ENCODE data around the gene UBASH3A.

The UBASH3A gene

GRCh38 chr21:42430521-42430920, 26.8 kb downstream of the UBASH3A start:
- DNase-seq (ENCODE audit: low read depth) = no peak

GRCh38 chr21:42431196-42431595, 27.5 kb downstream of the UBASH3A start:
- DNase-seq (ENCODE audit: low read depth) = no peak

DNA sequence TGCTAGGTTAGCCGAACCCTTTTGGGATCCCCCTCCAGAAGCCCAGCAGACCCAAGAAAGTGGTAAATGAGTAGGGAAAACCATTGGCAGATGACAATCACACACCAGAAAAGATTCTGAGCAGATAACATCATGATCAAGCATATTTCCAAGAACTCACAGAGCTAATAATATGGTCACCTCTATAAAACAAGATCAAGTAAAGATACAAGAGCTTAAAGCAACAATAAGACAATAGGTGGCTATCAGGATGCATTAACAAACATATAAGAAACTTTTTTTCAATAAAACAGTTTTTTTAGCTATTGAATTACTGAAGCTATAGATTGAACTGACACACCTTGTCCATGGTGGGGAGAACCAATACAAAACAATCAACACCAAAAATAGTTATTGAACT, 29.0 kb downstream of the UBASH3A start:
- no peak for DNase-seq (ENCODE audit: low read depth)

DNA sequence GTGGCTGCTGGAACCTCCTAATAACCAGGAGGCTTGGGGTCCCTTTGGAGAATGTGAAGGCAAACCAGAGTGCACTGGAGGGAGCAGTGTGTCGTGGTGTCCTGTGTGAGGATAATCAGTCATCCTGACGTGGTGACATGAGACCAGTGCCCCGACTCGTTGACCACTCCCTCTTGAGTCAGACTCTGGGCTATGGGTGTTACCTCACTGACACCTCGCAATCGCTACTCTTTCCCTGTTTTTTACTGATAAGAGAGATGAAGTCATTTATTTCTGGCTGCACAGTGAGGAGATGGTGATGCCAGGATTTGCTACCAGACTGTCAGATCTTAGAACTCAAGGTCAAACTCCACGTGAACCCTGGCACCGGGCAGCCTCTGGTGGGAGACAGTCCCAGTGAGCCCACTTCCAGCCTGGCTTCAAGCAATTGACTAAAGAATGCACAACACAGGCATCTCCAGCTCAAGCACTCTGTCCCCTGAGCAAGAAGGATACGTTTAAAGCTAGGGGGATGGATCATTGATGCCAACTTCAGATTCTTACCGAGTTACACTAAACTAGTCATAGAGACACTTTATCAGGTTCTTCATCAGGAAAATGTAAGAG, 30.3 kb downstream of the UBASH3A start:
- DNase-seq (ENCODE audit: low read depth) = no peak

- DNase-seq (ENCODE audit: low read depth) = no peak
These were observed 31.2 kb downstream of the UBASH3A start for GRCh38 chr21:42434884-42435283.

GRCh38 chr21:42435401-42435800, 31.7 kb downstream of the UBASH3A start:
- DNase-seq (ENCODE audit: low read depth) = no peak

DNA sequence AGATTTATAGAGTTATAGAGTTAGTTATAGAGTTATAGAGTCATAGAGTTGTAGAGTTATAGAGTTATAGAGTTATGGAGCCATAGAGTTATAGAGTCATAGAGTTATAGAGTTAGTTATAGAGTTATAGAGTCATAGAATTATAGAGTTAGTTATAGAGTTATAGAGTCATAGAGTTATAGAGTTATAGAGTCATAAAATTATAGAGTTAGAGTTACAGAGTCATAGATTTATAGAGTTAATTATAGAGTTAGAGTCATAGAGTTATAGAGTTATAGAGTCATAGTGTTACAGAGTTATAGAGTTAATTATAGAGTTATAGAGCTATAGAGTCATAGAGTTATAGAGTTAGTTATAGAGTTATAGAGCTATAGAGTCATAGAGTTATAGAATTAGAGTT, 32.1 kb downstream of the UBASH3A start:
- DNase-seq (ENCODE audit: low read depth) = no peak

GRCh38 chr21:42436914-42437313, 33.2 kb downstream of the UBASH3A start:
- no peak for DNase-seq (ENCODE audit: low read depth)

DNA sequence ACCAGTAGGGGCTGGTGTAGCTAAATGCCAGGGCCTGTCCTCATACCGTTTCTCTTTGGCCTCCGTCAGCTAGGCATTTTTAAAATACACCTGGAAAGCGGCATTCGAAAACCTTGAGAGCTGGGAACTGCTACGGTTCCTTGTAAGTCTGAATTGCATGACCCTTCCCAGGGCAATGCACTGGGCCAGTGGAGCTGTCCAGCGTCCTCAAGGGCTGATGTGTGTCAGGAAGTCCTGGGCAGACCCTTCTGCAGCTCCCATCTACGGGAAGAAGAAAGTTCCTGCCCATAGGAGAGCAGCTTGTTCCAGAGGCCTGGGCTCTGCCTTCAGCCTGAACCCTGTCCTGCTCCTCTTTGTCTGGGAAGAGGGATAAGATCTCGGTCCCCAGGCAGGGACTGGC, 34.1 kb downstream of the UBASH3A start:
- DNase-seq (ENCODE audit: low read depth) = no peak

GRCh38 chr21:42438316-42439205, 34.9 kb downstream of the UBASH3A start:
- DNase-seq (ENCODE audit: low read depth) = no peak

GRCh38 chr21:42439284-42440186, 35.8 kb downstream of the UBASH3A start:
- DNase-seq (ENCODE audit: low read depth) = no peak

- no peak for DNase-seq (ENCODE audit: low read depth)
These were observed 36.6 kb downstream of the UBASH3A start for GRCh38 chr21:42440187-42440792.

GRCh38 chr21:42441963-42442362, 38.3 kb downstream of the UBASH3A start:
- no peak for DNase-seq (ENCODE audit: low read depth)

DNA sequence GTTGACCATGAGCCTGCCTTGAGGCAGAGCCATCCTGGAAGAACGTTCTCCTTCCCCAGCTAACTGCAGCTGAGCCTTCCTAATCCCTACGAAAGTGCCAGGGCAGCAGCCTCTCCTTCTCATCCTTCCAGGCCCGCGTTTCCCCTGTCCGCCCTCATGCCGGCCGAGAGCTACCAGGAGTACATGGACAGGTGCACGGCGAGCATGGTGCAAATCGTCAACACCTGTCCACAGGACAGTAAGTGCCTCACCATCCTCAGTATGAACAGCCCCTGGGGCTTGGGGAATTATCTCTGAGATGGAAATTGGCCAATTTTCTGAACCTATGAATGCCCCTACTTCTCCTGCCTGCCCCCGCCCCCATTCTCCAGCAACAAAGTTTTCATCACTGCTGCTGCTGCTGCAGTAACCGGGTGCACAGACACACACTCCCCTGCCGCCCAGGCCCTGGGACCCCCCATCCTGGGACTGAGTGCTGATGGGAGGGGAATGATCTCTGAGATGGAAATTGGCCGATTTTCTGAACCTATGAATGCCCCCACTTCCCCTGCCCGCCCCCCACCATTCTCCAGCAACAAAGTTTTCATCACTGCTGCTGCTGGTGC, 39.6 kb downstream of the UBASH3A start:
- no peak for DNase-seq (ENCODE audit: low read depth)

- no peak for DNase-seq (ENCODE audit: low read depth)
These were observed 40.4 kb downstream of the UBASH3A start for GRCh38 chr21:42443876-42444744.

GRCh38 chr21:42444745-42445059, 41.0 kb downstream of the UBASH3A start:
- no peak for DNase-seq (ENCODE audit: low read depth)

GRCh38 chr21:42445311-42445710, 41.6 kb downstream of the UBASH3A start:
- DNase-seq (ENCODE audit: low read depth) = no peak

DNA sequence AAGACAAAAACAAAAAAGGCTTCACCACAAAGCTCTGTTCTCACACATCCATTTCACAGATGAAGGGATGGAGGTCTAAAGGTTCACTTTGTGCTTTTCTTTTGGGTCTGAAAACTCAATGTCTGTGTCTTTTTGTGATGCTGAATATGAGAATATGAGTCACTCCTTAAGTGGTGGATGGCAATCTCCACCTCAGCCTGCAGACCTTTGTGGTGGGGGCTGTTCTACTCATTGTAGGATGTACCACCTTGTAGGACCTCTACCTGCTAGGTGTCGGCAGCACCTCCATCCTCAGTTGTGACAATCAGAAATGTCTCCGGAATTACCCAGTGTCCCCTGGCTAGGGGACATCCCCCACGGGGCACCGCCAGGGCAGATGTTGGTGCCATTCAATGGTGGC, 42.8 kb downstream of the UBASH3A start:
- DNase-seq (ENCODE audit: low read depth) = no peak

DNA sequence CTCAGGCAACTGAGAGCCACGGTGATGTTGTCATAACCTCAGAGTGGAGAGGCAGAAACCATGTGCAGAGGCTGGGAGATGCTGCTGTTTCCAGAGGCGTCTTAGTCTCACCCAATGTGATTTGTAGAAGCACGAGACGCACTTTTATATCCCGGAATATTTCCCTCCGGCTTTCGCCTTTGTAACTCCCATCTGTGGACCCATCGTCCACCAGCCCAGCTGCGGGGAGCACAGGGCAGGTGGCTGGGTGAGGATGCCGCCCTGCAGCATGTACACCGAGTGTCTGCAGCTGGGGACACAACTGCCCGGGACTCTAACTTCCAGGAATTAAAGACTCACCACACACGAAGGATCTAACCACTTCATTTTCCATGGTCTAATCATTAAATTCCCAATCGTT, 43.5 kb downstream of the UBASH3A start:
- no peak for DNase-seq (ENCODE audit: low read depth)

DNA sequence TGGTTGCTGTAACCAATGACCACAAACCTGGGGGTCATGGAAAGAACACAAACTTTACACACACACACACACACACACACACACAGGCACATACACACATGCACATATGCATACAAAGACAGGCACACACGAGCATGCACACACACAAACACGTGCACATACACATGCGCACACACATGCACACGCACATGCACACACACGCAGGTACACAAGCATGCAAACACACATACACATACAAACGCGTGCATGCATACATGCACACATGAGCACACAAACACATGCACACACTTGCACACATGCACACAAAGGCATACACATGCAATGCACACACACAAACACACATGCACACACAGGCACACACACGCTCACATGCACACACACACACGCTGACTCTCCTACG, 44.0 kb downstream of the UBASH3A start:
- DNase-seq (ENCODE audit: low read depth) = no peak

DNA sequence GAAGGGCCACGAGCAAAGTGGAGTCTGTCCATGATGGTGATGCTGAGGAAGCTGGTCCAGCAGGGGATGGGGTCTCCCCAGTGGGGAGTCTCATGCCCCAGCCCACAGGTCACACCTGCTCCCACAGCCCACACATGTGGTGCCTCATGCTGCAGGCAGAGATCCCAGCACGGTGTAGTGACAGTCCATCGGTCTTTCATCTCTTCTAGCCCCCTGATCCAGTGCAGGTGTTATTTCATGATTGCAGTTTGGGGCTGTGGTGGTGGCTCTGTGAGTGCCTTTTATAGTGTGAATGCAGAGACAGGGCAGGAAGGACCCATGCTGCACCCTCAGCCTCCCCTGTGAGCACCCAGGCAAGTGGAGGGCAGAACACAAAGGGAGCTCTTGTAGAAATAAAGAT, 45.0 kb downstream of the UBASH3A start:
- no peak for DNase-seq (ENCODE audit: low read depth)

Data from non-pigmented ciliary epithelial cell (primary cell).